ENCODE measurements around the gene KLHL18. TPM values are rescaled to one million over a fixed set of nuclear protein-coding genes. Genes with fewer than 3 reads are reported as not detected.

KLHL18 gene
- total and polyA plus RNA-seq, 2 of the 4 experiments (the other 2 are of a cell fraction): 29.1 to 76.2 TPM

- H3K4me1 ChIP-seq (ENCODE audit: control insufficient read depth, insufficient read depth, low read length): no peaks in the 10 kb centered on the region
- WGBS, 2 experiments (ENCODE audit: extremely low coverage in 2 of 2, insufficient read length in 1 of 2): no CpG with 5 or more reads among the region's 2 CpGs
- H2BK120ac ChIP-seq (ENCODE audit: low read depth, low read length): no peak overlapping the region
- H2AK9ac ChIP-seq (replicated peaks; ENCODE audit: low read depth, low read length, poor library complexity): no peak overlapping the region
- H4K20me1 ChIP-seq (ENCODE audit: insufficient read depth, low read length): no peaks in the 10 kb centered on the region
- ChIA-PET CTCF (no interaction called here), POLR2A (ENCODE audit: unreplicated experiment) (no interaction called here)
- no peak overlapping the region for H3K4me2 ChIP-seq (ENCODE audit: low read depth, low read length)
- H2BK15ac ChIP-seq (ENCODE audit: low read depth, low read length): no peak overlapping the region
- no peak overlapping the region for H3K56ac ChIP-seq (ENCODE audit: extremely low read depth, insufficient read depth, low read length)
- DNase-seq: no peak
- ATAC-seq (ENCODE audit: low read depth): no peak
- no peak overlapping the region for H3K4me3 ChIP-seq (ENCODE audit: insufficient read depth, low read depth, low read length)
- intact Hi-C loops (cut with micrococcal nuclease) (no loop called here), dilution Hi-C loops (cut with HindIII; ENCODE audit: low sequenced_read_pairs, unreplicated experiment) (no loop called here), in situ Hi-C loops (cut with MboI; ENCODE audit: low sequenced_read_pairs) (loop anchor here (25.0 kb wide), 1 partner anchor 655 kb away; the partner anchor contains the start of genes PRSS50 and TMIE)
- H3K36me3 ChIP-seq (ENCODE audit: control insufficient read depth, insufficient read depth, low read length): no peaks in the 10 kb centered on the region
- no peak overlapping the region for H3K14ac ChIP-seq (replicated peaks; ENCODE audit: low read depth, low read length)
- H2BK20ac ChIP-seq (ENCODE audit: low read depth, low read length): no peak overlapping the region
- H3K18ac ChIP-seq (ENCODE audit: low read depth, low read length): no peak overlapping the region
- no peak overlapping the region for H3K23ac ChIP-seq (ENCODE audit: low read depth, low read length)
- H3K9me1 ChIP-seq (ENCODE audit: insufficient read depth, low read length): no peaks in the 10 kb centered on the region
- H4K8ac ChIP-seq (ENCODE audit: low read depth in 2 of 2, low read length in 2 of 2): no peak overlapping the region
- no peak overlapping the region for H3K9ac ChIP-seq (ENCODE audit: low read depth, low read length)
- no peak overlapping the region for H2BK5ac ChIP-seq (ENCODE audit: low read depth, low read length, poor library complexity, severe bottlenecking)
- H4K5ac ChIP-seq (ENCODE audit: low read depth, low read length): no peak overlapping the region
- H3K79me1 ChIP-seq (ENCODE audit: low read depth in 1 of 2, low read length in 2 of 2): no peaks in the 10 kb centered on the region
- H3K4ac ChIP-seq (ENCODE audit: low read depth, low read length): no peak overlapping the region
- H3K27ac ChIP-seq (ENCODE audit: insufficient read depth, low read length): no peak overlapping the region
- TF ChIP-seq MAZ (IDR thresholded peaks at IDR 0.05; ENCODE audit: borderline replicate concordance, low read depth, low read length): no peak
- TF ChIP-seq CHD1 (IDR thresholded peaks at IDR 0.05; ENCODE audit: low read depth, low read length): no peak
- TF ChIP-seq CEBPB (IDR thresholded peaks at IDR 0.05; ENCODE audit: low read depth, low read length): no peak
- no peak for TF ChIP-seq MXI1 (IDR thresholded peaks at IDR 0.05; ENCODE audit: borderline replicate concordance, low read depth, low read length)
- TF ChIP-seq, protein P1, sequence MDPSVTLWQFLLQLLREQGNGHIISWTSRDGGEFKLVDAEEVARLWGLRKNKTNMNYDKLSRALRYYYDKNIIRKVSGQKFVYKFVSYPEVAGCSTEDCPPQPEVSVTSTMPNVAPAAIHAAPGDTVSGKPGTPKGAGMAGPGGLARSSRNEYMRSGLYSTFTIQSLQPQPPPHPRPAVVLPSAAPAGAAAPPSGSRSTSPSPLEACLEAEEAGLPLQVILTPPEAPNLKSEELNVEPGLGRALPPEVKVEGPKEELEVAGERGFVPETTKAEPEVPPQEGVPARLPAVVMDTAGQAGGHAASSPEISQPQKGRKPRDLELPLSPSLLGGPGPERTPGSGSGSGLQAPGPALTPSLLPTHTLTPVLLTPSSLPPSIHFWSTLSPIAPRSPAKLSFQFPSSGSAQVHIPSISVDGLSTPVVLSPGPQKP (IDR thresholded peaks at IDR 0.05; ENCODE audit: borderline replicate concordance, low read depth, low read length): no peak
- no peak overlapping the region for H2AFZ ChIP-seq (replicated peaks; ENCODE audit: low read length, poor library complexity)
- no TSS peak for BruUV-seq (replicated peaks)
- H3K27me3 ChIP-seq (ENCODE audit: control insufficient read depth, insufficient read depth, low read length): no peaks in the 10 kb centered on the region; the same call in none of the 2 replicates
- H2AK5ac ChIP-seq (ENCODE audit: low read depth, low read length): no peak overlapping the region
- no peak overlapping the region for H4K91ac ChIP-seq (ENCODE audit: insufficient read depth, low read depth, low read length)
- H3K9me3 ChIP-seq (ENCODE audit: control insufficient read depth, insufficient read depth, low read length): no peaks in the 10 kb centered on the region
Measured at GRCh38 chr3:47366833-47367232, 84.1 kb downstream of the KLHL18 start.

Data from IMR-90 (cell line).